Heart left ventricle (tissue), 16 donors: ENCODE measurements around the gene CCDC51. TPM values are rescaled to one million over a fixed set of nuclear protein-coding genes. Genes with fewer than 3 reads are reported as not detected.

Experiments
- ATAC-seq, 4 donors: fragments of 200-7000 bp; cut with Tn5 transposase; one replicate each; pipeline ENCODE4 v1.9.1; 2020 to 2022; ENCODE audit warnings: moderate library complexity in 4 of 4, mild to moderate bottlenecking in 3 of 4, moderate number of reproducible peaks in 1 of 4
- DNase-seq, 5 donors: peaks; one replicate each; pipeline ENCODE4 v3.0.0-alpha.2; 2020
- H3K27ac ChIP-seq, 12 donors: fragments of 200-600 bp; sonication (generic) in 4 of 12; one replicate each; pipeline versions ENCODE4 v1.5.0 to v1.8.0; 2016 to 2022; ENCODE audit warnings: mild to moderate bottlenecking in 2 of 12
- H3K27me3 ChIP-seq, 9 donors: fragments of 200-600 bp; sonication (generic) in 2 of 9; one replicate each; pipeline versions ENCODE4 v1.5.1 to v1.8.0; 2016 to 2022; ENCODE audit warnings: mild to moderate bottlenecking in 3 of 9
- H3K36me3 ChIP-seq, 9 donors: fragments of 200-600 bp; sonication (generic) in 2 of 9; one replicate each; pipeline versions ENCODE4 v1.5.0 to v1.8.0; 2018 to 2022; ENCODE audit warnings: mild to moderate bottlenecking in 2 of 9
- H3K4me1 ChIP-seq, 12 donors: fragments of 200-600 bp; sonication (generic) in 4 of 12; one replicate each; pipeline versions ENCODE4 v1.5.0 to v1.8.0; 2016 to 2022; ENCODE audit warnings: mild to moderate bottlenecking in 3 of 12
- H3K4me3 ChIP-seq, 12 donors: fragments of 200-600 bp; sonication (generic) in 4 of 12; one replicate each; pipeline versions ENCODE4 v1.5.0 to v1.8.0; 2017 to 2022; ENCODE audit warnings: mild to moderate bottlenecking in 9 of 12, moderate library complexity in 4 of 12
- H3K9me3 ChIP-seq, 12 donors: fragments of 200-600 bp; sonication (generic) in 4 of 12; one replicate each; pipeline versions ENCODE4 v1.5.0 to v1.8.0; 2016 to 2022; ENCODE audit warnings: mild to moderate bottlenecking in 1 of 12
- CTCF ChIP-seq, 12 donors: fragments of 200-600 bp; sonication (generic) in 4 of 12; IDR thresholded peaks; one replicate each; pipeline versions ENCODE4 v1.5.0 to v1.8.0; 2018 to 2022; ENCODE audit warnings: antibody characterized with exemption in 12 of 12, mild to moderate bottlenecking in 5 of 12
- POLR2A ChIP-seq, 2 donors: fragments of 450-650 bp; IDR thresholded peaks; one replicate each; pipeline ENCODE4 v1.6.1; 2017; ENCODE audit warnings: antibody characterized with exemption in 2 of 2, mild to moderate bottlenecking in 2 of 2, moderate library complexity in 2 of 2
- WGBS, 4 donors: extraction: QIAGEN DNeasy Blood & Tissue Kit in 2 of 4; methylation state at CpG; one replicate each; pipeline versions ENCODE4 v1.1.5 to v1.1.7; 2013 to 2018; 5-methylcytosine and 5-hydroxymethylcytosine counted together
- intact Hi-C, 10 donors: fragments of 100-400 bp; cut with DNase I; formaldehyde crosslinking; loops; one replicate each; pipeline versions ENCODE4 v1.11.1 to v1.14.2; 2022
- polyA plus RNA-seq, 2 donors: library from polyadenylated mRNA; stranded (reverse); fragments of 200-250 nt; gene quantifications; one replicate each; pipeline ENCODE4 v1.2.3, GENCODE V29; 2013
- total RNA-seq, 9 donors: library from RNA; depleted of rRNA in 2 of 9; stranded (reverse); fragments of >200 nt in 2 of 9; fragmentation: NEBNext Ultra II Directional in 3 of 9; extraction: Animal tissue kit (Norgen Biotek cat#: 25700) in 3 of 9; gene quantifications; one replicate each; pipeline versions ENCODE4 v1.1.0 to v1.2.4, GENCODE V29; 2016 to 2023
- donor health status: ischemic (EF 13 %, LVEDD 7.1; RV severe dilation, severe dysfunction).
- donor health status: healthy with polysubstance abuse.
- donor health status: DM: no; HTN: yes; CAD: no.
- donor health status: DM: no; HTN: no; CAD: no.
- donor health status: ischemic (EF 25% LVEDD 6.9; RV normal size, moderate dysfunction).
- donor health status: ischemic (EF 25% LVEDD 5.7; RV mildly dilated, moderate dysfunction).
- donor health status: healthy.
- donor health status: DM: yes; HTN: yes; CAD: no.
- donor health status: ischemic (EF 35%, LVEDD 5.7; RV mildly dilated, moderate dysfunction).
- donor health status: nonischemic (EF 11% LVEDD 7.7; RV severe dilation, severe dysfunction).
- donor health status: DM: yes; HTN: yes; CAD: no.
- donor health status: PGD.
- donor health status: ischemic (EF 29% LVEDD 5.4; RV normal size, mild dysfunction).
- donor health status: nonischemic (EF 23%, LVEDD 6.1; RV moderate dilation, normal function).

Gene CCDC51
- total and polyA plus RNA-seq, 11 donors, result 8.2 to 14.8 (median 11.6) TPM

- intact Hi-C loops, result loop anchor here in 2 of 10 donors (5.0 kb wide), 3 partner anchors 102 to 242 kb away; partner anchors contain the start of genes NCKIPSD (in 1 of the 2) and PFKFB4 (in 1 of the 2)
- H3K4me3 ChIP-seq, result peak overlapping the region in 4 of 12 donors; percentile 78 to 96 (median 90)
- no peaks in the 10 kb centered on the region for H3K27me3 ChIP-seq
- DNase-seq (no peak), ATAC-seq (no peak)
- WGBS, 4 donors, result 73 to 85% (median 80%) methylated on average over 6 of the region's 6 CpGs
- H3K27ac ChIP-seq, result no peak overlapping the region
- peaks cover 0 to 46% (median 32%) of the 10 kb centered on the region in 9 donors for H3K36me3 ChIP-seq
- H3K9me3 ChIP-seq, result no peaks in the 10 kb centered on the region
- no peak for TF ChIP-seq CTCF (IDR thresholded peaks at IDR 0.05)
- no peak for TF ChIP-seq POLR2A (IDR thresholded peaks at IDR 0.05)
- peaks cover 4 to 40% (median 30%) of the 10 kb centered on the region in 12 donors for H3K4me1 ChIP-seq
Observed at GRCh38 chr3:48445277-48445882, 5.5 kb upstream of the CCDC51 start.

- Histone ChIP-seq H3K4me3 (peak overlapping the region in 3 of 12 donors; percentile 91 to 98 (median 95)), H3K9me3 (no peaks in the 10 kb centered on the region), H3K36me3 (peaks cover 0 to 41% (median 32%) of the 10 kb centered on the region in 9 donors), H3K4me1 (peaks cover 0 to 38% (median 26%) of the 10 kb centered on the region in 12 donors), H3K27ac (no peak overlapping the region), H3K27me3 (no peaks in the 10 kb centered on the region)
- DNase-seq, result no peak
- 72 to 79% (median 77%) methylated on average over 6 of the region's 6 CpGs for WGBS, 4 donors
- intact Hi-C loops, result no loop called here
- TF ChIP-seq POLR2A (IDR thresholded peaks at IDR 0.05), result no peak
- TF ChIP-seq CTCF (IDR thresholded peaks at IDR 0.05), result no peak
- no peak for ATAC-seq
Observed at GRCh38 chr3:48441940-48442339, 2.0 kb upstream of the CCDC51 start.

- no peaks in the 10 kb centered on the region for H3K27me3 ChIP-seq
- H3K9me3 ChIP-seq, result no peaks in the 10 kb centered on the region
- peaks cover 0 to 35% (median 20%) of the 10 kb centered on the region in 12 donors for H3K4me1 ChIP-seq
- WGBS, 4 donors, result 1 to 2% (median 2%) methylated on average over 21 of the region's 21 CpGs
- H3K4me3 ChIP-seq, result peak overlapping the region; percentile 60 to 98 (median 86)
- intact Hi-C loops, result no loop called here
- ATAC-seq, result peak in 2 of 4 donors; percentile 13 to 18
- TF ChIP-seq POLR2A (IDR thresholded peaks at IDR 0.05) (no peak), CTCF (IDR thresholded peaks at IDR 0.05) (no peak)
- peaks cover 0 to 41% (median 32%) of the 10 kb centered on the region in 9 donors for H3K36me3 ChIP-seq
- DNase-seq, result no peak
- peak overlapping the region; percentile 78 to 96 (median 92) for H3K27ac ChIP-seq
Observed at GRCh38 chr3:48440590-48440958, 655 bp upstream of the CCDC51 start.

GRCh38 chr3:48437812-48438211 lies 2.1 kb downstream of the CCDC51 start:
- intact Hi-C loops, result loop anchor here in 7 of 10 donors (2.0 to 5.0 kb wide), 7 partner anchors 37 to 247 kb away; no protein-coding TSS in a partner anchor
- Histone ChIP-seq H3K4me1 (peaks cover 0 to 47% (median 20%) of the 10 kb centered on the region in 12 donors), H3K9me3 (no peaks in the 10 kb centered on the region), H3K27me3 (no peaks in the 10 kb centered on the region), H3K4me3 (no peak overlapping the region), H3K27ac (no peak overlapping the region), H3K36me3 (peaks cover 0 to 34% (median 18%) of the 10 kb centered on the region in 9 donors)
- DNase-seq (no peak), ATAC-seq (no peak)
- TF ChIP-seq CTCF (IDR thresholded peaks at IDR 0.05) (no peak), POLR2A (IDR thresholded peaks at IDR 0.05) (no peak)
- 83 to 90% (median 86%) methylated on average over 4 of the region's 4 CpGs for WGBS, 4 donors
